NCI-H1417 (cell line): ENCODE data around the gene NEK4.

Source experiments
- DNase-seq, 3 experiments: peaks; one replicate each; lab custom pipeline; 2025; lab: John Stamatoyannopoulos, UW

Gene NEK4

GRCh38 chr3:52770496-52771333 is at the start of gene NEK4:
NEK4 (minus strand) TSS chr3:52770940; CDS start chr3:52770746, 194 bp downstream.
- peak; percentile 85 to 90 (median 89) for DNase-seq

GRCh38 chr3:52819936-52820335 is 49.2 kb upstream of the NEK4 start:
- DNase-seq = no peak

- DNase-seq = no peak
Measured at GRCh38 chr3:52817860-52818259, 47.1 kb upstream of the NEK4 start.

- DNase-seq = no peak
Measured at GRCh38 chr3:52817221-52817620, 46.5 kb upstream of the NEK4 start.

- DNase-seq = no peak
Measured at GRCh38 chr3:52816654-52817053, 45.9 kb upstream of the NEK4 start.

GRCh38 chr3:52816199-52816598 is 45.5 kb upstream of the NEK4 start:
- DNase-seq = no peak

- no peak for DNase-seq
Measured at GRCh38 chr3:52813810-52814209, 43.1 kb upstream of the NEK4 start.

GRCh38 chr3:52811452-52812011 is 40.8 kb upstream of the NEK4 start:
- DNase-seq = no peak

- DNase-seq = no peak
Measured at GRCh38 chr3:52810923-52811322, 40.2 kb upstream of the NEK4 start.

GRCh38 chr3:52809662-52810377 is 39.1 kb upstream of the NEK4 start:
- no peak for DNase-seq

GRCh38 chr3:52809149-52809548 is 38.4 kb upstream of the NEK4 start:
- no peak for DNase-seq

- no peak for DNase-seq
Measured at GRCh38 chr3:52805270-52806039, 34.7 kb upstream of the NEK4 start.

GRCh38 chr3:52801839-52802238 is 31.1 kb upstream of the NEK4 start:
- DNase-seq = no peak

- DNase-seq = no peak
Measured at GRCh38 chr3:52800079-52800478, 29.3 kb upstream of the NEK4 start.

GRCh38 chr3:52798978-52799476 is 28.3 kb upstream of the NEK4 start:
- DNase-seq = no peak

- no peak for DNase-seq
Measured at GRCh38 chr3:52798376-52798977, 27.7 kb upstream of the NEK4 start.

- DNase-seq = no peak
Measured at GRCh38 chr3:52796411-52796810, 25.7 kb upstream of the NEK4 start.

- DNase-seq = no peak
Measured at GRCh38 chr3:52795298-52795900, 24.7 kb upstream of the NEK4 start.

- DNase-seq = no peak
Measured at GRCh38 chr3:52794612-52795099, 23.9 kb upstream of the NEK4 start, which contains the start of gene ITIH3. ITIH3 (plus strand) TSS chr3:52794796; CDS start chr3:52794804, 8 bp downstream.

GRCh38 chr3:52793702-52794611 is 23.2 kb upstream of the NEK4 start:
- no peak for DNase-seq
